Hematopoietic multipotent progenitor cell treated with erythropoietin and hydrocortisone succinate and interleukin-3 and kit ligand, for 4 days (in vitro differentiated cells): Measurements from ENCODE around the gene FTO.

Source experiments
- DNase-seq: peaks from one replicate; pipeline ENCODE4 v3.0.0-alpha.2; 2015

Gene FTO

GRCh38 chr16:53756275-53756996 lies 52.5 kb downstream of the FTO start:
- no peak for DNase-seq

- no peak for DNase-seq
Measured at GRCh38 chr16:53757971-53758609, 54.1 kb downstream of the FTO start.

- no peak for DNase-seq
Measured at GRCh38 chr16:53761962-53762703, 58.2 kb downstream of the FTO start.

- no peak for DNase-seq
Measured at GRCh38 chr16:53766304-53767016, 62.5 kb downstream of the FTO start.

GRCh38 chr16:53768167-53768566 lies 64.2 kb downstream of the FTO start:
- no peak for DNase-seq

GRCh38 chr16:53768593-53768992 lies 64.6 kb downstream of the FTO start:
- DNase-seq: peak; percentile 69

GRCh38 chr16:53769185-53769584 lies 65.2 kb downstream of the FTO start:
- no peak for DNase-seq

- no peak for DNase-seq
Measured at GRCh38 chr16:53769787-53770186, 65.8 kb downstream of the FTO start.

GRCh38 chr16:53770641-53771040 lies 66.7 kb downstream of the FTO start:
- DNase-seq: no peak

GRCh38 chr16:53771655-53772497 lies 67.9 kb downstream of the FTO start:
- DNase-seq: no peak

GRCh38 chr16:53773150-53773846 lies 69.3 kb downstream of the FTO start:
- DNase-seq: peak; percentile 83

- no peak for DNase-seq
Measured at GRCh38 chr16:53773881-53774280, 69.9 kb downstream of the FTO start.

GRCh38 chr16:53775106-53775820 lies 71.3 kb downstream of the FTO start:
- DNase-seq: no peak

GRCh38 chr16:53775821-53776431 lies 72.0 kb downstream of the FTO start:
- DNase-seq: peak; percentile 44

- no peak for DNase-seq
Measured at GRCh38 chr16:53779186-53779585, 75.2 kb downstream of the FTO start.

- DNase-seq: no peak
Measured at GRCh38 chr16:53780051-53780450, 76.1 kb downstream of the FTO start.

GRCh38 chr16:53781023-53781605 lies 77.2 kb downstream of the FTO start:
- no peak for DNase-seq

- no peak for DNase-seq
Measured at GRCh38 chr16:53782148-53782547, 78.2 kb downstream of the FTO start.

GRCh38 chr16:53784291-53784690 lies 80.3 kb downstream of the FTO start:
- no peak for DNase-seq

- DNase-seq: no peak
Measured at GRCh38 chr16:53785044-53785443, 81.1 kb downstream of the FTO start.
